Neural cell (in vitro differentiated cells): Measurements from ENCODE around the gene NEDD9. TPM values are rescaled to one million over a fixed set of nuclear protein-coding genes. Genes with fewer than 3 reads are reported as not detected.

Experiments
- H2AFZ ChIP-seq: fragments of 200-600, 300-800 bp; sonication (generic), shearing (Covaris generic); 2 replicates; pipeline ENCODE4 v1.6.0; 2014; ENCODE audit warnings: low read depth, mild to moderate bottlenecking, antibody characterized with exemption, low read length, moderate library complexity
- H3F3A ChIP-seq: fragments of 200-600 bp; shearing (Covaris generic); 2 replicates; pipeline ENCODE4 v1.6.1; 2016; ENCODE audit warnings: mild to moderate bottlenecking, moderate library complexity, mixed read lengths, antibody characterized with exemption, low read length; ENCODE audit not compliant: insufficient read depth, poor library complexity, severe bottlenecking
- H3K27ac ChIP-seq: fragments of 200-600, 300-800 bp; sonication (generic), shearing (Covaris generic); 2 replicates; pipeline ENCODE4 v1.5.1; 2014; ENCODE audit warnings: mild to moderate bottlenecking, low read length, moderate library complexity
- H3K27me3 ChIP-seq: fragments of 300-800, 200-600 bp; sonication (generic), shearing (Covaris generic); 2 replicates; pipeline ENCODE4 v1.6.0; 2014; ENCODE audit warnings: mild to moderate bottlenecking, low read depth, low read length, moderate library complexity; ENCODE audit not compliant: insufficient read depth
- H3K36me3 ChIP-seq: fragments of 300-800, 200-600 bp; sonication (generic), shearing (Covaris generic); 2 replicates; pipeline ENCODE4 v1.5.1; 2014; ENCODE audit warnings: mild to moderate bottlenecking, antibody characterized with exemption, low read length, moderate library complexity; ENCODE audit not compliant: insufficient read depth
- H3K4me2 ChIP-seq: fragments of 300-800, 200-600 bp; sonication (generic), shearing (Covaris generic); 2 replicates; pipeline ENCODE4 v1.6.0; 2014; ENCODE audit warnings: mild to moderate bottlenecking, low read length
- H3K4me3 ChIP-seq: fragments of 300-800, 200-600 bp; sonication (generic), shearing (Covaris generic); 2 replicates; pipeline ENCODE4 v1.5.1; 2014; ENCODE audit warnings: mild to moderate bottlenecking, low read length, moderate library complexity
- H3K79me2 ChIP-seq: fragments of 200-600 bp; shearing (Covaris generic); replicated peaks from 2 replicates; pipeline ENCODE4 v1.6.0; 2014; ENCODE audit warnings: mild to moderate bottlenecking, low read length, moderate library complexity; ENCODE audit not compliant: insufficient read depth
- H3K9ac ChIP-seq: fragments of 300-800, 200-600 bp; sonication (generic), shearing (Covaris generic); 2 replicates; pipeline ENCODE4 v1.6.1; 2016; ENCODE audit warnings: mild to moderate bottlenecking, low read length, mixed read lengths
- H3K9me2 ChIP-seq: fragments of 200-600 bp; shearing (Covaris generic); 2 replicates; pipeline ENCODE4 v1.6.1; 2016; ENCODE audit warnings: mild to moderate bottlenecking, low read length, mixed read lengths; ENCODE audit not compliant: insufficient read depth
- H3K9me3 ChIP-seq: fragments of 200-600, 300-800 bp; sonication (generic), shearing (Covaris generic); 2 replicates; pipeline ENCODE4 v1.6.1; 2016; ENCODE audit warnings: mild to moderate bottlenecking, mixed run types, low read length, moderate library complexity, mixed read lengths
- H4K20me1 ChIP-seq: fragments of 200-600 bp; shearing (Covaris generic); 2 replicates; pipeline ENCODE4 v1.6.1; 2016; ENCODE audit warnings: mild to moderate bottlenecking, mixed run types; ENCODE audit not compliant: insufficient read depth
- EP300 ChIP-seq: fragments of 450-650 bp; conservative IDR thresholded peaks from 2 replicates; pipeline ENCODE4 v1.6.1; 2014; ENCODE audit warnings: antibody characterized with exemption, mild to moderate bottlenecking, moderate library complexity; ENCODE audit not compliant: poor library complexity, severe bottlenecking
- EZH2 ChIP-seq: fragments of 200-600, 300-800 bp; shearing (Covaris generic), sonication (generic); IDR thresholded peaks from 2 replicates; pipeline ENCODE4 v1.6.1; 2014; ENCODE audit warnings: antibody characterized with exemption, low read length, borderline replicate concordance, mild to moderate bottlenecking; ENCODE audit not compliant: insufficient read depth, poor library complexity, severe bottlenecking
- MXI1 ChIP-seq: fragments of 450-650 bp; conservative IDR thresholded peaks from 2 replicates; pipeline ENCODE4 v1.6.1; 2014; ENCODE audit warnings: antibody characterized with exemption, mild to moderate bottlenecking; ENCODE audit not compliant: poor library complexity, severe bottlenecking
- POLR2AphosphoS5 ChIP-seq: IDR thresholded peaks from 2 replicates; pipeline ENCODE4 v1.6.1; 2012
- RAD21 ChIP-seq: fragments of 450-650 bp; conservative IDR thresholded peaks from 2 replicates; pipeline ENCODE4 v1.6.1; 2014; ENCODE audit warnings: antibody characterized with exemption, mild to moderate bottlenecking, moderate library complexity
- SMC3 ChIP-seq: fragments of 450-650 bp; conservative IDR thresholded peaks from 2 replicates; pipeline ENCODE4 v1.6.1; 2014; ENCODE audit warnings: antibody characterized with exemption, mild to moderate bottlenecking, moderate library complexity; ENCODE audit not compliant: poor library complexity
- TAF1 ChIP-seq: IDR thresholded peaks from 2 replicates; pipeline ENCODE4 v1.6.1; 2012; ENCODE audit warnings: low read depth
- polyA plus RNA-seq: library from polyadenylated mRNA; depleted of rRNA; stranded (reverse); fragments of >200 nt; gene quantifications from 2 replicates; pipeline ENCODE4 v1.2.3, GENCODE V29; 2014
- TF ChIP-seq, protein P1 (sequence below): fragments of 450-650 bp; IDR thresholded peaks from 2 replicates; pipeline ENCODE4 v1.5.1; 2014; ENCODE audit warnings: antibody characterized with exemption, mild to moderate bottlenecking, moderate library complexity; ENCODE audit not compliant: poor library complexity, severe bottlenecking
- TF ChIP-seq, protein P2 (sequence below): IDR thresholded peaks from 2 replicates; pipeline ENCODE4 v1.6.1; 2012; ENCODE audit warnings: borderline replicate concordance

NEDD9 gene
- polyA plus RNA-seq, 1 donor from 2014 or later = 0.11 TPM

DNA sequence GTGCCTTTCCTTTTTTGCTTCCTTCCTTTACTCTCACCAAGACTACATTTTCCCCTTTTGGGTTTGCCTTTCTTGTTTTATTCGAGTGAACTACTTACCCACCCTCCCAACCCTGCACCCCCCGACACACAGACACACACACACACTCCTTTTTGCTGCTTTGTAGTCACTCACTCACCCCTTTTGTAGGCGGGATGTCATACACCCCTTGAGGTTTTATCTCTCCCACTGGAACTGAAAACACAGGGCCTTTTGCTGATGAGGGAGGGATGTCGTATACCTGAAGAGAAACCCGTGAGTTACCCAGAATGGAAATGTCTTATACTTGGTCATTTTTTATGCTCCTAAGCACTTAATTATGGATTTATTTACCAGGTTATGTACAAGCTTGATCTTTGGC is 40.3 kb downstream of the NEDD9 start:
- H3K79me2 ChIP-seq = no peaks in the 10 kb centered on the region
- TF ChIP-seq, protein P1, sequence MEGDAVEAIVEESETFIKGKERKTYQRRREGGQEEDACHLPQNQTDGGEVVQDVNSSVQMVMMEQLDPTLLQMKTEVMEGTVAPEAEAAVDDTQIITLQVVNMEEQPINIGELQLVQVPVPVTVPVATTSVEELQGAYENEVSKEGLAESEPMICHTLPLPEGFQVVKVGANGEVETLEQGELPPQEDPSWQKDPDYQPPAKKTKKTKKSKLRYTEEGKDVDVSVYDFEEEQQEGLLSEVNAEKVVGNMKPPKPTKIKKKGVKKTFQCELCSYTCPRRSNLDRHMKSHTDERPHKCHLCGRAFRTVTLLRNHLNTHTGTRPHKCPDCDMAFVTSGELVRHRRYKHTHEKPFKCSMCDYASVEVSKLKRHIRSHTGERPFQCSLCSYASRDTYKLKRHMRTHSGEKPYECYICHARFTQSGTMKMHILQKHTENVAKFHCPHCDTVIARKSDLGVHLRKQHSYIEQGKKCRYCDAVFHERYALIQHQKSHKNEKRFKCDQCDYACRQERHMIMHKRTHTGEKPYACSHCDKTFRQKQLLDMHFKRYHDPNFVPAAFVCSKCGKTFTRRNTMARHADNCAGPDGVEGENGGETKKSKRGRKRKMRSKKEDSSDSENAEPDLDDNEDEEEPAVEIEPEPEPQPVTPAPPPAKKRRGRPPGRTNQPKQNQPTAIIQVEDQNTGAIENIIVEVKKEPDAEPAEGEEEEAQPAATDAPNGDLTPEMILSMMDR = no peak
- TF ChIP-seq MXI1 = no peak
- no peak for TF ChIP-seq EP300
- no peak for TF ChIP-seq EZH2
- no peak for TF ChIP-seq SMC3
- no peak for TF ChIP-seq RAD21
- TF ChIP-seq, protein P2, sequence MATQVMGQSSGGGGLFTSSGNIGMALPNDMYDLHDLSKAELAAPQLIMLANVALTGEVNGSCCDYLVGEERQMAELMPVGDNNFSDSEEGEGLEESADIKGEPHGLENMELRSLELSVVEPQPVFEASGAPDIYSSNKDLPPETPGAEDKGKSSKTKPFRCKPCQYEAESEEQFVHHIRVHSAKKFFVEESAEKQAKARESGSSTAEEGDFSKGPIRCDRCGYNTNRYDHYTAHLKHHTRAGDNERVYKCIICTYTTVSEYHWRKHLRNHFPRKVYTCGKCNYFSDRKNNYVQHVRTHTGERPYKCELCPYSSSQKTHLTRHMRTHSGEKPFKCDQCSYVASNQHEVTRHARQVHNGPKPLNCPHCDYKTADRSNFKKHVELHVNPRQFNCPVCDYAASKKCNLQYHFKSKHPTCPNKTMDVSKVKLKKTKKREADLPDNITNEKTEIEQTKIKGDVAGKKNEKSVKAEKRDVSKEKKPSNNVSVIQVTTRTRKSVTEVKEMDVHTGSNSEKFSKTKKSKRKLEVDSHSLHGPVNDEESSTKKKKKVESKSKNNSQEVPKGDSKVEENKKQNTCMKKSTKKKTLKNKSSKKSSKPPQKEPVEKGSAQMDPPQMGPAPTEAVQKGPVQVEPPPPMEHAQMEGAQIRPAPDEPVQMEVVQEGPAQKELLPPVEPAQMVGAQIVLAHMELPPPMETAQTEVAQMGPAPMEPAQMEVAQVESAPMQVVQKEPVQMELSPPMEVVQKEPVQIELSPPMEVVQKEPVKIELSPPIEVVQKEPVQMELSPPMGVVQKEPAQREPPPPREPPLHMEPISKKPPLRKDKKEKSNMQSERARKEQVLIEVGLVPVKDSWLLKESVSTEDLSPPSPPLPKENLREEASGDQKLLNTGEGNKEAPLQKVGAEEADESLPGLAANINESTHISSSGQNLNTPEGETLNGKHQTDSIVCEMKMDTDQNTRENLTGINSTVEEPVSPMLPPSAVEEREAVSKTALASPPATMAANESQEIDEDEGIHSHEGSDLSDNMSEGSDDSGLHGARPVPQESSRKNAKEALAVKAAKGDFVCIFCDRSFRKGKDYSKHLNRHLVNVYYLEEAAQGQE = no peak

GRCh38 chr6:11190625-11191245 is 41.7 kb downstream of the NEDD9 start:
- Histone ChIP-seq H3K79me2 (no peaks in the 10 kb centered on the region), H4K20me1 (no peaks in the 10 kb centered on the region), H3K27me3 (no peaks in the 10 kb centered on the region), H3K27ac (no peak overlapping the region), H3K9ac (no peak overlapping the region), H2AFZ (no peak overlapping the region), H3K9me2 (no peaks in the 10 kb centered on the region), H3K4me3 (no peak overlapping the region), H3F3A (no peaks in the 10 kb centered on the region), H3K36me3 (no peaks in the 10 kb centered on the region), H3K9me3 (no peaks in the 10 kb centered on the region), H3K4me2 (no peak overlapping the region)
- TF ChIP-seq RAD21 (no peak), EP300 (no peak), TAF1 (no peak), MXI1 (no peak), POLR2AphosphoS5 (no peak), EZH2 (no peak), SMC3 (no peak)
- TF ChIP-seq, protein P1 = no peak
- TF ChIP-seq, protein P2 = no peak

More for the DNA sequence above, 40.3 kb downstream of the NEDD9 start:
- no peaks in the 10 kb centered on the region for H3K36me3 ChIP-seq
- no peaks in the 10 kb centered on the region for H3K9me2 ChIP-seq
- H4K20me1 ChIP-seq = no peaks in the 10 kb centered on the region
- H3K27ac ChIP-seq = no peak overlapping the region
- no peak overlapping the region for H2AFZ ChIP-seq
- no peaks in the 10 kb centered on the region for H3F3A ChIP-seq
- no peaks in the 10 kb centered on the region for H3K27me3 ChIP-seq
- no peaks in the 10 kb centered on the region for H3K9me3 ChIP-seq
- H3K4me3 ChIP-seq = no peak overlapping the region
- no peak overlapping the region for H3K9ac ChIP-seq
- no peak overlapping the region for H3K4me2 ChIP-seq
